Activated naive CD4-positive, alpha-beta T cell treated with anti-CD3 and anti-CD28 coated beads, Interleukin-2, amount 50 U/mL, for 24 hours (primary cell): ENCODE results near the gene SLCO6A1.

Experiments
- H3K27ac Mint-ChIP-seq: one replicate; pipeline ENCODE4 v1.8.0; 2021; ENCODE audit warnings: mild to moderate bottlenecking, mixed read lengths
- H3K27me3 Mint-ChIP-seq: one replicate; pipeline ENCODE4 v1.8.0; 2021; ENCODE audit warnings: mixed read lengths
- H3K36me3 Mint-ChIP-seq: one replicate; pipeline ENCODE4 v1.8.0; 2021; ENCODE audit warnings: mixed read lengths
- H3K4me1 Mint-ChIP-seq: one replicate; pipeline ENCODE4 v1.8.0; 2021; ENCODE audit warnings: mixed read lengths
- H3K4me3 Mint-ChIP-seq: one replicate; pipeline ENCODE4 v1.8.0; 2021; ENCODE audit warnings: mild to moderate bottlenecking, mixed read lengths
- H3K9me3 Mint-ChIP-seq: one replicate; pipeline ENCODE4 v1.8.0; 2021; ENCODE audit warnings: mixed read lengths

SLCO6A1 gene

DNA sequence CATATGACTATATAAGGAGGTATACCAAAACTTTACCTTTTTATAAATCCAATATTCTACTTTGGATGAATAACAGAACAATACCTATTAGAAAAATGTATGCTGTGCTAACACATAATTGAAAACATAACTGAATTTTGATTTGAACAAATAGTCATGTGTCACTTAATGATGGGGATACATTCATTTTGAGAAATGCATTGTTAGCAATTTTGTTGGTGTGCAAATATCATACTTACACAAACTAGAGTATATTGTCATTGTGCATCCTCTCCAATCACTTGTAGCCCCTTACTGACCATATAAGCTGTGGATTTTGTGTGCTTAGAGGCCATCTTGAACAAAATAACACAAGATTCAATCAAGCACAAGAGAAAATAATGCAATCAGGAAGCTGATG is 130.4 kb downstream of the SLCO6A1 start:
- H3K36me3 Mint-ChIP-seq = no peaks in the 10 kb centered on the region
- H3K4me3 Mint-ChIP-seq = no peak overlapping the region
- no peaks in the 10 kb centered on the region for H3K27me3 Mint-ChIP-seq
- no peaks in the 10 kb centered on the region for H3K4me1 Mint-ChIP-seq
- H3K9me3 Mint-ChIP-seq = no peaks in the 10 kb centered on the region
- H3K27ac Mint-ChIP-seq = no peak overlapping the region

DNA sequence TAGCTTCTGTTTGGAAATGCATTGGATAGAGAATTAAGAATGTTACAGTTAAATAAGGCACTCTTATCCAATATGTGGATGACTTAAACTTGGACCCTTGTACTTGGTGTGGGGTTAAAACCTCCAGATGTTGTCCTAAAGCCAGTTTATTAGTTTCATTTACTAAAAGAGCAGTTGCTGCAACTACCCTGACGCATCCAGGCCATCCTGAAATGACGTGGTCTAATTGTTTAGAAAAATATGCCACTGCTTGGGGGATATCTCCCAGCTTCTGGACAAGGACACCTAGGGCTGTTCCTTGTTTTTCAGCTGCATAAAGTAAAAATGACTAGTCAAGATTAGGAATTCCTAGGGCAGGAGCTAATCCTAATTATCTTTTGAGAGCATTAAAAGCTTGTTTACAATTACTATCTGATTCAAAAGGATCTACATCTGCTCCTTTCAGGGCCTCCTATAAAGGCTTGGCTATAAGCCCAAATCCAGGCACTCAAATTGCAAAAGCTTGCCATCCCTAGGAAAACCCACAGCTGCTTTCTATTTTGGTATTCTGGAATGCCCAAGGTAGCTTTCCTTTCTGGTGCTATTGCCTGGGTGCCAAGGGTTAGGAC is 157.0 kb downstream of the SLCO6A1 start:
- Mint-ChIP-seq H3K27me3 (no peaks in the 10 kb centered on the region), H3K4me1 (no peaks in the 10 kb centered on the region), H3K36me3 (no peaks in the 10 kb centered on the region), H3K27ac (no peak overlapping the region), H3K9me3 (no peaks in the 10 kb centered on the region), H3K4me3 (no peak overlapping the region)

DNA sequence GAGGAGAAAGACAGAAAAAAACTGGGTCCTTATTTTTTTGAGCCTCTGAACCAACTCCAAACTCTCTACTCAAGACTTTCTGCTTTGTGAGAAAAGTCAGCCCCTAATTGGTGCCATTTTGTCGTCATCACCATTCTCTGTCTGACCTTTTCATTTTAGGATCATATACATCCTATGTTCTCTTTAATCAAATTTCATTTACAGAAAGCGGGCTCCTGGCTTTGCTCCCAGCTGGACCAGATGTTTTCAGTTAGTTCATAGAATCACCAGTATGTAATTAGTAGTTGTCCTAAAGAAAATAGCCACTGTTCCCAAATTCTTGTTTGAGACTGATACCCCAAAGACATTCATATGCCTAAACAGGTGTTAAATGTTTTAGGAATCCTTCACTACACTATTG is 174.1 kb downstream of the SLCO6A1 start:
- no peaks in the 10 kb centered on the region for H3K9me3 Mint-ChIP-seq
- no peak overlapping the region for H3K4me3 Mint-ChIP-seq
- H3K36me3 Mint-ChIP-seq = no peaks in the 10 kb centered on the region
- H3K27me3 Mint-ChIP-seq = no peaks in the 10 kb centered on the region
- no peaks in the 10 kb centered on the region for H3K4me1 Mint-ChIP-seq
- no peak overlapping the region for H3K27ac Mint-ChIP-seq
